GM21529 (cell line): ENCODE data around the gene MORF4L2.
"Not testable (repeated sequence)": the region's sequence is repeated elsewhere in the genome, so short reads cannot be mapped to it uniquely, and the experiment has no call there.

Experiments used
- ATAC-seq: cut with Tn5 transposase; IDR thresholded peaks from one replicate; pipeline ENCODE4 v1.9.1; 2021; ENCODE audit not compliant: unreplicated experiment

Gene MORF4L2

GRCh38 chrX:103681443-103681842, 5.1 kb downstream of the MORF4L2 start:
- ATAC-seq = no peak

GRCh38 chrX:103678199-103678993, 8.1 kb downstream of the MORF4L2 start:
- no peak for ATAC-seq

GRCh38 chrX:103674531-103675454, 11.7 kb downstream of the MORF4L2 start:
- ATAC-seq = no peak

- no peak for ATAC-seq
These were observed 16.8 kb downstream of the MORF4L2 start for GRCh38 chrX:103669745-103670144.

- ATAC-seq = no peak
These were observed 20.0 kb downstream of the MORF4L2 start for GRCh38 chrX:103666202-103667107.

- no peak for ATAC-seq
These were observed 22.3 kb downstream of the MORF4L2 start for GRCh38 chrX:103663981-103664762.

- ATAC-seq = not testable (repeated sequence)
These were observed 27.0 kb downstream of the MORF4L2 start for GRCh38 chrX:103659460-103659859.

GRCh38 chrX:103658681-103659433, 27.6 kb downstream of the MORF4L2 start:
- no peak for ATAC-seq

- not testable (repeated sequence) for ATAC-seq
These were observed 29.4 kb downstream of the MORF4L2 start for GRCh38 chrX:103657066-103657465.

- ATAC-seq = no peak
These were observed 29.9 kb downstream of the MORF4L2 start for GRCh38 chrX:103656617-103657016.

- ATAC-seq = not testable (repeated sequence)
These were observed 31.1 kb downstream of the MORF4L2 start for GRCh38 chrX:103655230-103656000.

- ATAC-seq = no peak
These were observed 35.2 kb downstream of the MORF4L2 start for GRCh38 chrX:103651151-103651773.

GRCh38 chrX:103647630-103648029, 38.9 kb downstream of the MORF4L2 start:
- ATAC-seq = no peak

GRCh38 chrX:103644125-103644524, 42.4 kb downstream of the MORF4L2 start:
- no peak for ATAC-seq

- ATAC-seq = no peak
These were observed 45.9 kb downstream of the MORF4L2 start for GRCh38 chrX:103640401-103641155.

GRCh38 chrX:103638479-103639346, 47.8 kb downstream of the MORF4L2 start:
- not testable (repeated sequence) for ATAC-seq
